HK-2 (cell line): ENCODE measurements around the gene TUBA3E.
A peak's percentile ranks its signal among the peaks of the same experiment; 100 is the strongest.
"Not testable (repeated sequence)": the region's sequence is repeated elsewhere in the genome, so short reads cannot be mapped to it uniquely, and the experiment has no call there.

Experiments
- DNase-seq: peaks from one replicate; pipeline ENCODE4 v3.0.0-alpha.2; 2018; ENCODE audit not compliant: unreplicated experiment

TUBA3E gene

DNA sequence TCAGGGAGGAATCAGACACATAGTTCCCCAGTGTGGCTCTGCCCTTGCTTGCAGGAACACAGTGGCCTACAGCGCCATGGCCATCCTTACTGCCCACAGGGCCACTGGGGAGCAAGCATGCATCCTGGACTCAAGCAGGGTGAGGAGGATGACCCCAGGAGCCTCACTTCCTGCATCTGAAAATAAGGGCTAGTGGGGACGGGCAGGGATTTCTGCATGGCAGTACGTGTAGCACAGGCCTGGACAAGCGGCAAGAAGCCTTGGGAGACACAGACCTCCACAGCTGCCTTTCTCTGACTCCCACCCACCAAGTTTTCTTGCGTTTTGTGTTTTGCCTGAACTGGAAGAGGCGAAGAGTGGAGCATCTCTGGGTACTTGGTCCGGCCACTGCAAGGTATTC, 35.8 kb downstream of the TUBA3E start:
- not testable (repeated sequence) for DNase-seq

GRCh38 chr2:130160838-130161705, 37.2 kb downstream of the TUBA3E start:
- peak; percentile 84 for DNase-seq

- peak; percentile 28 for DNase-seq
Observed at GRCh38 chr2:130160131-130160530, 38.1 kb downstream of the TUBA3E start.

DNA sequence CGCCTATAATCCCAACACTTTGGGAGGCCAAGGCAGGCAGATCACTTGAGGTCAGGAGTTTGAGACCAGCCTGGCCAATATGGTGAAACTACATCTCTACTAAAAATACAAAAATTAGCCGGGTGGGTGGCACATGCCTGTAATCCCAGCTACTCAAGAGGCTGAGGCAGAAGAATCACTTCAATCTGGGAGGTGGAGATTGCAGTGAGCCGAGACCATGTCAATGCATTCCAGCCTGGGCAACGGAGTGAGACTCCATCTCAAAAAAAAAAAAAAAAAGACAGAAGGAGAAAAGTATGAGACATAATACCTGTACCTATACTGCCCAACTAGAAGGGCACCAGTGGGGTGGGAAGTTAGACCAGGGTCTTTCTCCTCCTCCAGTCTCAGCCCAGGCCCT, 38.9 kb downstream of the TUBA3E start:
- not testable (repeated sequence) for DNase-seq

- DNase-seq = no peak
Observed at GRCh38 chr2:130158631-130159030, 39.6 kb downstream of the TUBA3E start.

- DNase-seq = peak; percentile 57
Observed at GRCh38 chr2:130157825-130158514, 40.3 kb downstream of the TUBA3E start.

DNA sequence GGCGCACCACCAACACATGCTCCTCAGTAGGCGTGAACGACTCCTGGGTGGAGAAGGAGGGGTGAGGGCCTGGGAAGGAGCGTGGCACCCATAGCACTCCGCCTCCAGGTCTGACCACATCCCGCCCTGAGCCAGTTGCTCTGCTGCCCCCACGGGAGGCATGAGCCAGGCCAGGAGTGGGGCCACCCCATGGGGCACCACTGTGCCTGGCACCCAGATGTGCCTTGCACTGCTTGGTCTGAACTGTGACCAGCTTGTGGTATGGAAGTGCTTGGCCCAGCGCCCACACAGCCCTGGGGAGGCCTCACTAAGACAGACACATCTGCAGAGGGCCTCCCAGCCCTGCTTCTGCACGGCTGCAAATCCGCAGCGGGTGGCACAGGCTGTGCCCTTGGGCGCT, 40.9 kb downstream of the TUBA3E start:
- not testable (repeated sequence) for DNase-seq

GRCh38 chr2:130156624-130157004, 41.6 kb downstream of the TUBA3E start:
- no peak for DNase-seq

- DNase-seq = peak; percentile 70
Observed at GRCh38 chr2:130155956-130156623, 42.1 kb downstream of the TUBA3E start.

- DNase-seq = no peak
Observed at GRCh38 chr2:130154773-130155765, 43.2 kb downstream of the TUBA3E start.

DNA sequence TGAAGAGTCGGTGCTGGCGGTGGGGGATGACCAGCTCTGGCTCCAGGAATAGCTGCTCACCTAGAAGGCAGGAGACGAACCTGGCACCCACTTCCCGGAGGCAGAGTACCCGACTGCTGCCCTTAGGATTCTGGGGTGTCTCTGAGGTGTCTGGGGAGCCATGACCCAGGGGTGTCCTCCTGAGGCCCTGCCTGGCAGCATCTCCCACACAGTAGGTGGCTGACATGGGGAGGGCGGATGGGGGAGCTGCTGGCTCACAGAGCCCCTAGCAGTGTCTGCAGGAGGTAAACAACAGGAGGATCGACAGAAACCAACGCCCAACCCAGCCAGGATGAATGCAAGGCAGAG, 43.8 kb downstream of the TUBA3E start:
- DNase-seq = not testable (repeated sequence)

DNA sequence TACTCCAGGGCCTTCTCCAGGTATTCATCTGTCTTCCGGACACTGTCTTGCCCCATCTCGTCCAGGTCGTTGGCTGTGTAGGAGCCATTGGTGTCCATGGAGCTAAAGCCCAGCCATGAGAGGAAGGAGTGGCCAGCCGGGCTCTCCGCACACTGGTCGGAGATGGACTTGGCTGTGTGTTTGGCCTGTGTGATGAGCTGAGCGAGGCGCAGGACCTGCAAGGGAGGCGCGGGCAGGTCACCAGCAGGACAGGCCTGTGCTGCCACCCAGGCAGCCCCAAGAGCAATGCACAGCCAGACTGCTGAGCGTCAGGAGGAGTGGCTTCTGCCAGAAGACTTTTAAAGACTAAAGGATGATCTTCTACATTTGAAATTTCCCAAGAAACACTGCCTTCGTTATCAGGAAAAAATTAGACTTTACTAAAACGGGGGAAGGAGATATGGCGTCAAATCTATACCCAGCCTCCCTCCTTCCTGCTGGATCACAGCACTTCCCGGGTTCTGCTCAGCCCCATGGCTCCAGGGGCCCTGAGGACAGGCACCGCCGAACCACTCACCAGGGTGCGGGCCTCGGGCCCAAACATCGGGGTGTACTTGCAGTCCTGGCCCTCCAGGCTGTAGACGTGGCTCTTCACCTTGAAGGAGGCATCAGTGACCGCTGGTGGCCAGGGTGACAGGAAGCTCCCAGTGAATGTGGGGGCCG, 44.4 kb downstream of the TUBA3E start:
- DNase-seq = not testable (repeated sequence)

GRCh38 chr2:130152816-130153595, 45.2 kb downstream of the TUBA3E start:
- DNase-seq = no peak

- DNase-seq = not testable (repeated sequence)
Observed at GRCh38 chr2:130152136-130152815, 46.0 kb downstream of the TUBA3E start.

DNA sequence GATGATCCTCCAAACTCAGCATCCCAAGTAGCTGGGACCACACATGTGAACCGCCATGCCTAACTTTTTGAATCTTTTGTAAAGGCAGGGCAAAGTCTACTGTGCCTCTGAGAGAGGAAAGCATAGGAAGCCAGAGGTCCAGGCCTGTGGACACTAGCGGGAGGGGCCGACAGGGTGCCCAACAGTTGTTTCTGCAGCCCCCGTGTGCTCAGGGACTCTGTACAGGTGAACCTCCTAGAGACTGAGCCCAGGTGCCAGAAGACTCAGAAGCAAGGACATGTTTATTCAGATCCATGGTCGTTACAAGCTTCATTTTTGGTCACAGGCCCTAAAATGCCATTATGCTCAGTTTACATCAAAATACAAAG, 47.1 kb downstream of the TUBA3E start:
- DNase-seq = not testable (repeated sequence)

DNA sequence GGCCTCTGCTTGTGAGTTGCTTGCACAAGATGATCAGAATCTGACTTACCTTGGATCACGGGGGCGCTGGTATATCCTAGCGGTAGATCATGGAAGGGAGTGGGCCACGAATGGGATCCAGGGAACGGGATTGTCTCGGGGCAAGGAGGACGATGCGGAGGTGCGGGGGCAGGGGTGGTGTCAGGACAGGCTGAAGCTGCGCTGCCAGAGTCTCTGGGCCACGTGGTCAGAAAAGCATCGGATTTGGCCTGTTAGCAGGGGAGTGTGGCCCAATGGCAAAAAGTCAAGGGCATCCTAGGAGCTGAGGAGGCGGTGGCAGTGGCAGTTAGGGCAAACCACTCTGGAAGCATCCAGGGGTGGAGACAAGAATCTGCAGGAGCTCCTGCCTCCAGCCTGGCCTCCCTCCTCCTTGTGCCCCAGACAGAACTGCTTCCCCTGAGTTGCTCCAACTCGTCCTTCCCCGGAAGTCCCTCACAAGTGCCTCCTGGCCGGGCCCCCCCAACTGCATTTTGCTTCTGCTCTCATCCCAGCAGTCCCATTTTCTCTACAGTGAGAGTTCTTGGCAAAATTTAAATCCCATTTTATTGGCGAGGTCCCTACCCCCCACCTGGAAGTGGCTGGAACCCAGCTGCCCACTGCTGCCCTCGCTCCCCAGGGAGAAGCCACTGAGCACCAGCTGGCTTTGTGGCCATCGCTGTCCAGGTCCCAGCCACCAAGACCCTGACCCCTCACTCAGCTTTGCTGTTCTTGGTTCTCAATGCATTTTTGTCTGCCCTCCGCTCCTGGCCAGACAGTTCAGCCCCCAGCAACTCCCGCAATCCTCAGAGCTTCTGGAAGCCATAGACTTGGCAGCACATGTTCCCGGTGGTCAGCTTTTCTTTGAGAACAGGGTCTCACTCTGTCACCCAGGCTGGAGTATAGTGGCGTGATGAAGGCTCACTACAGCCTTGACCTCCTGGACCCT, 47.8 kb downstream of the TUBA3E start:
- no peak for DNase-seq

GRCh38 chr2:130148515-130148914, 49.7 kb downstream of the TUBA3E start:
- DNase-seq = not testable (repeated sequence)

- DNase-seq = peak; percentile 55
Observed at GRCh38 chr2:130145006-130145414, 53.2 kb downstream of the TUBA3E start, which contains the start of gene CCDC74B. Gene CCDC74B, minus strand, starts transcription at chr2:130145112. Its CDS starts 116 bp downstream, at chr2:130144996.
